ENCODE results near the gene EP400. TPM values are rescaled to one million over a fixed set of nuclear protein-coding genes. Genes with fewer than 3 reads are reported as not detected.

Gene EP400
- total and polyA plus RNA-seq, 9 of the 15 experiments (the other 6 are each of a cell fraction or from before 2014, with no cell fraction given) = 4.5 to 58.0 (median 7.0) TPM

DNA sequence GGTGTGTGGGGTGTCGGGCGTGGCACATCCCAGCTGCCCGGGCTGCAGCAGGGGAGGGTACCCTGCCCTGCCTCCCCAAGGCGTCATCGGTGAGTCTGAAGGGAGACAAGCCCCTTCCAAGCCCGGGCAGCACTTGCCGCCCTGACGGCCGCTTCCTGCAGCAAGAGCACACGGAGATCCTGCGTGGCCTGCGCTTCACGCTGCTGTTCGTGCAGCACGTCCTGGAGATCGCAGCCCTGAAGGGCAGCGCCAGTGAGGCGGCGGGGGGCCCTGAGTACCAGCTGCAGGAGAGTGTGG is 30.7 kb upstream of the EP400 start:
- no peak overlapping the region for H2AFZ ChIP-seq (ENCODE audit: low read depth, low read length)
- H3K9me1 ChIP-seq (ENCODE audit: control insufficient read depth, insufficient read depth, low read length) = no peaks in the 10 kb centered on the region
- H3K9me3 ChIP-seq (replicated peaks; ENCODE audit: control insufficient read depth, insufficient read depth, low read depth, low read length) = no peaks in the 10 kb centered on the region
- H4K20me1 ChIP-seq (replicated peaks; ENCODE audit: control insufficient read depth, insufficient read depth, low read length) = no peaks in the 10 kb centered on the region
- H3K79me2 ChIP-seq (ENCODE audit: control insufficient read depth, insufficient read depth, low read length) = no peaks in the 10 kb centered on the region
- H3K27me3 ChIP-seq (ENCODE audit: control insufficient read depth in 2 of 2, insufficient read depth in 2 of 2, low read length in 2 of 2) = no peaks in the 10 kb centered on the region
- no peak overlapping the region for H3K9ac ChIP-seq (ENCODE audit: insufficient read depth in 1 of 2, low read depth in 2 of 2, low read length in 2 of 2)
- ChIA-PET CTCF (ENCODE audit: low intra/inter-chr PET ratio) (no interaction called here), POLR2A (interaction anchor here (0.7 kb wide), 1 partner anchor 9 kb away, joined by 3 read pairs; no protein-coding TSS in a partner anchor)
- in situ Hi-C loops (cut with MboI) (no loop called here), intact Hi-C loops (cut with micrococcal nuclease) (no loop called here)
- H3K4me2 ChIP-seq (ENCODE audit: insufficient read depth, low read length) = no peak overlapping the region
- FAIRE-seq (no peak), ATAC-seq (no peak), DNase-seq (ENCODE audit: extremely low read depth in 1 of 4, low spot score in 3 of 4) (no peak)
- no peak overlapping the region for H3K27ac ChIP-seq (ENCODE audit: extremely low read depth, low read depth, low read length)
- peaks cover 0 to 25% of the 10 kb centered on the region in 2 experiments; a peak in 2 of 5 replicates for H3K4me1 ChIP-seq (replicated peaks in 1 of 2; ENCODE audit: control insufficient read depth in 2 of 2, insufficient read depth in 2 of 2, low read length in 2 of 2)
- no peak overlapping the region for H3K4me3 ChIP-seq
- peaks cover 16% of the 10 kb centered on the region; the same call in 1 of the 3 replicates for H3K36me3 ChIP-seq (ENCODE audit: control insufficient read depth, insufficient read depth, low read length)
- BruUV-seq (replicated peaks) = no TSS peak
- 92% methylated on average over 15 of the region's 19 CpGs for WGBS (ENCODE audit: insufficient coverage, low coverage, missing lambda C conversion rate)
- TF ChIP-seq HDGF (IDR thresholded peaks at IDR 0.05) (no peak), E2F8 (IDR thresholded peaks at IDR 0.05; ENCODE audit: low read depth, partially characterized antibody) (no peak), NCOA1 (IDR thresholded peaks at IDR 0.05; ENCODE audit: low read depth) (no peak), BRF1 (IDR thresholded peaks at IDR 0.05; ENCODE audit: borderline replicate concordance, extremely low read depth, insufficient read length) (no peak), RBBP5 (IDR thresholded peaks at IDR 0.05; ENCODE audit: borderline replicate concordance, insufficient read depth, low read length, poor library complexity, severe bottlenecking) (no peak), E4F1 (CRISPR knock-in tag; IDR thresholded peaks at IDR 0.05; ENCODE audit: borderline replicate concordance) (no peak), KLF13 (tag; IDR thresholded peaks at IDR 0.05; ENCODE audit: borderline replicate concordance, low read depth) (no peak)
- TF ChIP-seq, protein P1, sequence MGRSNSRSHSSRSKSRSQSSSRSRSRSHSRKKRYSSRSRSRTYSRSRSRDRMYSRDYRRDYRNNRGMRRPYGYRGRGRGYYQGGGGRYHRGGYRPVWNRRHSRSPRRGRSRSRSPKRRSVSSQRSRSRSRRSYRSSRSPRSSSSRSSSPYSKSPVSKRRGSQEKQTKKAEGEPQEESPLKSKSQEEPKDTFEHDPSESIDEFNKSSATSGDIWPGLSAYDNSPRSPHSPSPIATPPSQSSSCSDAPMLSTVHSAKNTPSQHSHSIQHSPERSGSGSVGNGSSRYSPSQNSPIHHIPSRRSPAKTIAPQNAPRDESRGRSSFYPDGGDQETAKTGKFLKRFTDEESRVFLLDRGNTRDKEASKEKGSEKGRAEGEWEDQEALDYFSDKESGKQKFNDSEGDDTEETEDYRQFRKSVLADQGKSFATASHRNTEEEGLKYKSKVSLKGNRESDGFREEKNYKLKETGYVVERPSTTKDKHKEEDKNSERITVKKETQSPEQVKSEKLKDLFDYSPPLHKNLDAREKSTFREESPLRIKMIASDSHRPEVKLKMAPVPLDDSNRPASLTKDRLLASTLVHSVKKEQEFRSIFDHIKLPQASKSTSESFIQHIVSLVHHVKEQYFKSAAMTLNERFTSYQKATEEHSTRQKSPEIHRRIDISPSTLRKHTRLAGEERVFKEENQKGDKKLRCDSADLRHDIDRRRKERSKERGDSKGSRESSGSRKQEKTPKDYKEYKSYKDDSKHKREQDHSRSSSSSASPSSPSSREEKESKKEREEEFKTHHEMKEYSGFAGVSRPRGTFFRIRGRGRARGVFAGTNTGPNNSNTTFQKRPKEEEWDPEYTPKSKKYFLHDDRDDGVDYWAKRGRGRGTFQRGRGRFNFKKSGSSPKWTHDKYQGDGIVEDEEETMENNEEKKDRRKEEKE (IDR thresholded peaks at IDR 0.05; ENCODE audit: borderline replicate concordance in 1 of 2, control insufficient read depth in 1 of 2, low read depth in 2 of 2, low read length in 1 of 2) = no peak
- TF ChIP-seq, protein P2, sequence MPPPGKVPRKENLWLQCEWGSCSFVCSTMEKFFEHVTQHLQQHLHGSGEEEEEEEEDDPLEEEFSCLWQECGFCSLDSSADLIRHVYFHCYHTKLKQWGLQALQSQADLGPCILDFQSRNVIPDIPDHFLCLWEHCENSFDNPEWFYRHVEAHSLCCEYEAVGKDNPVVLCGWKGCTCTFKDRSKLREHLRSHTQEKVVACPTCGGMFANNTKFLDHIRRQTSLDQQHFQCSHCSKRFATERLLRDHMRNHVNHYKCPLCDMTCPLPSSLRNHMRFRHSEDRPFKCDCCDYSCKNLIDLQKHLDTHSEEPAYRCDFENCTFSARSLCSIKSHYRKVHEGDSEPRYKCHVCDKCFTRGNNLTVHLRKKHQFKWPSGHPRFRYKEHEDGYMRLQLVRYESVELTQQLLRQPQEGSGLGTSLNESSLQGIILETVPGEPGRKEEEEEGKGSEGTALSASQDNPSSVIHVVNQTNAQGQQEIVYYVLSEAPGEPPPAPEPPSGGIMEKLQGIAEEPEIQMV (tag; conservative IDR thresholded peaks at IDR 0.05; ENCODE audit: low read depth) = no peak
- TF ChIP-seq, protein P3, sequence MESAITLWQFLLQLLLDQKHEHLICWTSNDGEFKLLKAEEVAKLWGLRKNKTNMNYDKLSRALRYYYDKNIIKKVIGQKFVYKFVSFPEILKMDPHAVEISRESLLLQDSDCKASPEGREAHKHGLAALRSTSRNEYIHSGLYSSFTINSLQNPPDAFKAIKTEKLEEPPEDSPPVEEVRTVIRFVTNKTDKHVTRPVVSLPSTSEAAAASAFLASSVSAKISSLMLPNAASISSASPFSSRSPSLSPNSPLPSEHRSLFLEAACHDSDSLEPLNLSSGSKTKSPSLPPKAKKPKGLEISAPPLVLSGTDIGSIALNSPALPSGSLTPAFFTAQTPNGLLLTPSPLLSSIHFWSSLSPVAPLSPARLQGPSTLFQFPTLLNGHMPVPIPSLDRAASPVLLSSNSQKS (CRISPR knock-in tag; IDR thresholded peaks at IDR 0.05) = no peak
